Measurements from ENCODE around the gene RNF182.

The RNF182 gene

GRCh38 chr6:13922750-13923149, 2.0 kb upstream of the RNF182 start:
- in situ Hi-C loops (cut with MboI; ENCODE audit: low sequenced_read_pairs, unreplicated experiment), result no loop called here
- TF ChIP-seq CTCF (IDR thresholded peaks at IDR 0.05; ENCODE audit: borderline replicate concordance, control extremely low read depth, extremely low read depth, insufficient read depth, missing control alignments), result no peak
- DNase-seq (ENCODE audit: low spot score), result no peak

GRCh38 chr6:13923527-13924145, 1.1 kb upstream of the RNF182 start:
- in situ Hi-C loops (cut with MboI; ENCODE audit: low sequenced_read_pairs, unreplicated experiment), result no loop called here
- no peak for DNase-seq (ENCODE audit: low spot score)
- no peak for TF ChIP-seq CTCF (IDR thresholded peaks at IDR 0.05; ENCODE audit: borderline replicate concordance, control extremely low read depth, extremely low read depth, insufficient read depth, missing control alignments)

DNA sequence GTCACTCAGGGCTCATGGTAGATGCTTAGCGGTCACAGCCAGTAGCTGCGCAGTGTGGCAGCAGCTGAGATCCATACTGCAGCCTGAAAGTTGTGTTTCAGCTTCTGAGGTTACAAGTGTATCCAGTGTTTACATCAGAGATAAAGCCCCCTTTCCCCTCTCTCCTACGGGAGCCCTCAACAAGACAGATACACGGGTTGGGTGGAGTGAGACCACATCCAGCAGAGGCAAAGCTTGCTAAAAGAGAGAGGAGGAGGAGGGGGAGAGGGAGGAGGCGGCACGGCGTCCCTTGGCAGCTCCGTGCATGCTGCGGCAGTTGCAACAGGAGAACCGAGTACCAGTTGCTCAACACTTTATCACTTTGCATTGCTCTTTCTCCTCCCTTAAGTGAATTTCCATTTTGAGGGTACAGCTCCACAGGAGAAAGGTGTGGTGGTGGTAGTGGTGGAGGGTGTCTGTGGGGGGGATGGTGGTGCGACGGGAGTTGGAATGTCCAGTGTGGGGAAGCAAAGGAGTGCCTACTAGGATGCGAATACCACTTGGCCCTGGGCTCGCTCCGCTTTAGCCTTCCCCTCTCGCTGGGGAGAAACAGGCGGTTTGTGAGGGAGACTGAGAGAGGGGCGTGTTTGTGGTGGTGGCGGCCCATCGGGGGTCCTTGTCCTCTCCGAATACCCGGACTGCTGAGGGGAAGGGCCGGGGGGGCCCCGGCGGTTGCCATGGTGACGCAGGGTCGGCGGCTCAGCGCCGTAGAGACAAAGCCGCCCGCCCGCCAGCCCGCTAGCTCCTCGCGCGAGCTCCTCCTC, 405 bp upstream of the RNF182 start:
- no peak for DNase-seq (ENCODE audit: low spot score)
- in situ Hi-C loops (cut with MboI; ENCODE audit: low sequenced_read_pairs, unreplicated experiment), result no loop called here
- no peak for TF ChIP-seq CTCF (IDR thresholded peaks at IDR 0.05; ENCODE audit: borderline replicate concordance, control extremely low read depth, extremely low read depth, insufficient read depth, missing control alignments)

GRCh38 chr6:13926378-13926777, 1.6 kb downstream of the RNF182 start:
- TF ChIP-seq CTCF (IDR thresholded peaks at IDR 0.05; ENCODE audit: borderline replicate concordance, control extremely low read depth, extremely low read depth, insufficient read depth, missing control alignments), result no peak
- in situ Hi-C loops (cut with MboI; ENCODE audit: low sequenced_read_pairs, unreplicated experiment), result no loop called here
- DNase-seq (ENCODE audit: low spot score), result no peak

- no peak for DNase-seq (ENCODE audit: low spot score)
- in situ Hi-C loops (cut with MboI; ENCODE audit: low sequenced_read_pairs, unreplicated experiment), result no loop called here
- no peak for TF ChIP-seq CTCF (IDR thresholded peaks at IDR 0.05; ENCODE audit: borderline replicate concordance, control extremely low read depth, extremely low read depth, insufficient read depth, missing control alignments)
These were observed 2.5 kb downstream of the RNF182 start for GRCh38 chr6:13927203-13927602.

- no peak for TF ChIP-seq CTCF (IDR thresholded peaks at IDR 0.05; ENCODE audit: borderline replicate concordance, control extremely low read depth, extremely low read depth, insufficient read depth, missing control alignments)
These were observed 4.4 kb downstream of the RNF182 start for GRCh38 chr6:13929196-13929595.

More at GRCh38 chr6:13929196-13929595, 4.4 kb downstream of the RNF182 start:
- in situ Hi-C loops (cut with MboI; ENCODE audit: low sequenced_read_pairs, unreplicated experiment), result no loop called here
- DNase-seq (ENCODE audit: low spot score), result no peak
